A673 (cell line): ENCODE results near the gene PPCDC. TPM values are rescaled to one million over a fixed set of nuclear protein-coding genes. Genes with fewer than 3 reads are reported as not detected.

Experiments used
- BruUV-seq: library from RNA; stranded (reverse); fragments of 400-500 nt; replicated peaks from 2 replicates; lab custom pipeline; 2021; lab: Mats Ljungman, UMichigan
- CTCF ChIA-PET: fragments of 300-600 bp; sonication (Branson Sonifier 250); formaldehyde crosslinking; loops from one replicate; lab custom pipeline; 2022; ENCODE audit warnings: antibody characterized with exemption; lab: Charles Lee
- POLR2A ChIA-PET: fragments of 300-600 bp; sonication (Branson Sonifier 250); formaldehyde crosslinking; loops from one replicate; lab custom pipeline; 2022; ENCODE audit warnings: antibody characterized with exemption; ENCODE audit not compliant: low non-redundant PET; lab: Charles Lee
- DNase-seq: peaks from one replicate; pipeline ENCODE4 v3.0.0-alpha.2; 2015; ENCODE audit warnings: low spot score
- H3K27ac ChIP-seq: fragments of 200-600 bp; sonication (generic); 2 replicates; pipeline ENCODE4 v1.5.1; 2016; ENCODE audit warnings: mixed run types, low read depth, mild to moderate bottlenecking, mixed read lengths, antibody characterized with exemption, low read length; ENCODE audit not compliant: poor library complexity, severe bottlenecking
- H3K27me3 ChIP-seq: fragments of 200-600 bp; sonication (generic); replicated peaks from 2 replicates; pipeline ENCODE4 v1.6.1; 2017; ENCODE audit warnings: mixed run types, low read depth, mild to moderate bottlenecking, mixed read lengths, antibody characterized with exemption, low read length; ENCODE audit not compliant: insufficient read depth, poor library complexity
- H3K36me3 ChIP-seq: fragments of 200-600 bp; sonication (generic); 2 replicates; pipeline ENCODE4 v1.6.1; 2016; ENCODE audit warnings: mixed run types, mild to moderate bottlenecking, mixed read lengths, antibody characterized with exemption, low read length; ENCODE audit not compliant: insufficient read depth, poor library complexity, severe bottlenecking
- H3K4me1 ChIP-seq: fragments of 200-600 bp; sonication (generic); 2 replicates; pipeline ENCODE4 v1.6.1; 2017; ENCODE audit warnings: mixed run types, mild to moderate bottlenecking, mixed read lengths, antibody characterized with exemption, low read length; ENCODE audit not compliant: insufficient read depth, poor library complexity, severe bottlenecking
- H3K4me3 ChIP-seq: fragments of 200-600 bp; sonication (generic); 2 replicates; pipeline ENCODE4 v1.5.1; 2016; ENCODE audit warnings: low read depth, mixed run types, mild to moderate bottlenecking, mixed read lengths, low read length; ENCODE audit not compliant: poor library complexity, severe bottlenecking
- H3K9me3 ChIP-seq: fragments of 200-600 bp; sonication (generic); 2 replicates; pipeline ENCODE4 v1.6.1; 2016; ENCODE audit warnings: mixed run types, low read depth, mild to moderate bottlenecking, mixed read lengths, antibody characterized with exemption, low read length; ENCODE audit not compliant: poor library complexity, severe bottlenecking
- CTCF ChIP-seq: fragments of 300-800, 200-600 bp; sonication (generic); conservative IDR thresholded peaks from 2 replicates; pipeline ENCODE4 v1.5.1; 2017; ENCODE audit warnings: low read depth, mild to moderate bottlenecking, antibody characterized with exemption, low read length, moderate library complexity, mixed read lengths
- EZH2 ChIP-seq: fragments of 200-600 bp; sonication (generic); IDR thresholded peaks from 2 replicates; pipeline ENCODE4 v1.6.1; 2017; ENCODE audit warnings: borderline replicate concordance, low read depth, mild to moderate bottlenecking, mixed read lengths, antibody characterized with exemption, low read length; ENCODE audit not compliant: poor library complexity, severe bottlenecking
- intact Hi-C: fragments of 100-400 bp; cut with micrococcal nuclease; formaldehyde crosslinking; loops from one replicate; pipeline ENCODE4 v1.10.0; 2022; ENCODE audit not compliant: unreplicated experiment
- total RNA-seq: library from RNA; stranded (reverse); gene quantifications from 2 replicates; pipeline ENCODE4 v1.2.3, GENCODE V29; 2021

The PPCDC gene
- total RNA-seq, 1 experiment from 2014 or later = 13.3 TPM

- ChIA-PET CTCF (no interaction called here), POLR2A (no interaction called here)
- no peak within 1 kb of the TSS for H3K27ac ChIP-seq
- H3K4me3 ChIP-seq = peak within 1 kb of the TSS; percentile 60
- peaks cover 11% of the 10 kb centered on the region for H3K27me3 ChIP-seq
- no peaks in the 10 kb centered on the region for H3K36me3 ChIP-seq
- BruUV-seq = no TSS peak
- peak; percentile 95 for DNase-seq
- intact Hi-C loops = no loop called here
- TF ChIP-seq CTCF = no peak
- no peak for TF ChIP-seq EZH2
- H3K4me1 ChIP-seq = peaks cover 5% of the 10 kb centered on the region
- H3K9me3 ChIP-seq = no peaks in the 10 kb centered on the region
Measured at GRCh38 chr15:74995182-74995778, 28.1 kb upstream of the PPCDC start, which contains the start of gene SCAMP5. TSS of gene SCAMP5 (plus strand) at chr15:74995563. CDS start at chr15:75011840, 16,277 bp downstream.

- H3K27ac ChIP-seq = no peak overlapping the region
- H3K4me3 ChIP-seq = peak overlapping the region; percentile 60
- peaks cover 11% of the 10 kb centered on the region for H3K27me3 ChIP-seq
- no peaks in the 10 kb centered on the region for H3K36me3 ChIP-seq
- no peak for DNase-seq
- intact Hi-C loops = no loop called here
- POLR2A ChIA-PET = interaction anchor here (0.6 kb wide), 1 partner anchor 37 kb away, joined by 10 read pairs; no protein-coding TSS in a partner anchor
- no peak for TF ChIP-seq CTCF
- no peak for TF ChIP-seq EZH2
- BruUV-seq = no TSS peak
- H3K9me3 ChIP-seq = no peaks in the 10 kb centered on the region
- CTCF ChIA-PET = no interaction called here
- H3K4me1 ChIP-seq = peaks cover 5% of the 10 kb centered on the region
Measured at GRCh38 chr15:74995779-74996765, 27.3 kb upstream of the PPCDC start.

GRCh38 chr15:74997141-74997540, 26.2 kb upstream of the PPCDC start:
- Histone ChIP-seq H3K4me3 (no peak overlapping the region), H3K27me3 (peaks cover 6% of the 10 kb centered on the region), H3K36me3 (no peaks in the 10 kb centered on the region), H3K27ac (no peak overlapping the region), H3K4me1 (peaks cover 5% of the 10 kb centered on the region), H3K9me3 (no peaks in the 10 kb centered on the region)
- DNase-seq = no peak
- intact Hi-C loops = no loop called here
- TF ChIP-seq EZH2 (no peak), CTCF (no peak)
- ChIA-PET POLR2A (no interaction called here), CTCF (interaction anchor here (0.7 kb wide), 1 partner anchor 625 kb away, joined by 3 read pairs; no protein-coding TSS in a partner anchor)
- BruUV-seq = no TSS peak
